GM19099 (cell line): Measurements from ENCODE around the gene ERICH4.

Experiments used
- POLR2A ChIP-seq: IDR thresholded peaks from 3 replicates; pipeline ENCODE4 v1.6.1; 2011; ENCODE audit warnings: low read depth; ENCODE audit not compliant: insufficient read length; ENCODE audit errors: extremely low read depth

Gene ERICH4

GRCh38 chr19:41442473-41443355, at the start of gene ERICH4:
Gene ERICH4 (plus strand): TSS chr19:41443156. CDS start chr19:41443170, 14 bp downstream.
- no peak for TF ChIP-seq POLR2A

DNA sequence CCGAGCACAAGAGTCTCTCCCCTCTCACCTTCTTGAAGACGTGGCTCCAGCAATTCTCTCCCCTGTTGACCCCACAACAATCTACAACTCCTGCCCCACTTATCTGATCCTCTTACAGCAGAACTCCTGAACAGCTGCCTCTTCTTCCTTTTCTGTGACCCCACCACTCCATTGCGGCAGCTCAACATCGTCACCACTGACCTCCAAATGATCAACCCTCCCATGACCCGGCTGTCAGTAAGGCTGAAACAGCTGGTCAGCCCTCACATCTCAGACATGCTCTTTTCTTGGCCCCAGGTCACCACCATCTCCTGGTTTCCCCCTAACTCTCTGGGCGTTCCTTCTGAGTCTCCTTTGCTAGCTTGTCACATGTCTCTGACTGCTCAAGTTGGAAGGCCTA, 47.6 kb upstream of the ERICH4 start:
- no peak for TF ChIP-seq POLR2A

GRCh38 chr19:41397086-41398049, 45.6 kb upstream of the ERICH4 start, which contains the start of the genes BCKDHA and EXOSC5:
Gene BCKDHA (plus strand): TSS chr19:41397818. CDS start chr19:41397828, 10 bp downstream.
Gene EXOSC5 (minus strand): TSS chr19:41397359. CDS start chr19:41397328, 31 bp downstream.
- TF ChIP-seq POLR2A = peak; percentile 69

GRCh38 chr19:41398050-41398418, 44.9 kb upstream of the ERICH4 start:
- no peak for TF ChIP-seq POLR2A

- no peak for TF ChIP-seq POLR2A
These were observed 44.4 kb upstream of the ERICH4 start for GRCh38 chr19:41398598-41398997.

- no peak for TF ChIP-seq POLR2A
These were observed 43.9 kb upstream of the ERICH4 start for GRCh38 chr19:41399091-41399490.

- TF ChIP-seq POLR2A = no peak
These were observed 43.4 kb upstream of the ERICH4 start for GRCh38 chr19:41399525-41399924.

- TF ChIP-seq POLR2A = no peak
These were observed 41.5 kb upstream of the ERICH4 start for GRCh38 chr19:41401483-41401882.

- TF ChIP-seq POLR2A = no peak
These were observed 40.9 kb upstream of the ERICH4 start for GRCh38 chr19:41402010-41402409.

GRCh38 chr19:41403181-41403970, 39.6 kb upstream of the ERICH4 start:
- no peak for TF ChIP-seq POLR2A

- TF ChIP-seq POLR2A = no peak
These were observed 37.2 kb upstream of the ERICH4 start for GRCh38 chr19:41405776-41406175.

- no peak for TF ChIP-seq POLR2A
These were observed 35.7 kb upstream of the ERICH4 start for GRCh38 chr19:41407271-41407670.

- TF ChIP-seq POLR2A = no peak
These were observed 34.7 kb upstream of the ERICH4 start for GRCh38 chr19:41408256-41408655.

GRCh38 chr19:41409288-41409687, 33.7 kb upstream of the ERICH4 start:
- no peak for TF ChIP-seq POLR2A

GRCh38 chr19:41410336-41411054, 32.5 kb upstream of the ERICH4 start:
- no peak for TF ChIP-seq POLR2A
